DMS153 treated with DMSO at 0.1 percent for 48 hours (cell line): Measurements from ENCODE around the gene ZSWIM1.
"Not testable (repeated sequence)": the region's sequence is repeated elsewhere in the genome, so short reads cannot be mapped to it uniquely, and the experiment has no call there.

Experiments used
- DNase-seq: peaks from one replicate; lab custom pipeline; 2025; ENCODE audit not compliant: unreplicated experiment; lab: John Stamatoyannopoulos, UW

ZSWIM1 gene

GRCh38 chr20:45853484-45853883 is 27.5 kb upstream of the ZSWIM1 start:
- DNase-seq, result no peak

- peak; percentile 98 for DNase-seq
Measured at GRCh38 chr20:45857114-45857881, 23.7 kb upstream of the ZSWIM1 start, which contains the start of the genes ACOT8 and ZSWIM3. Gene ACOT8, minus strand, starts transcription at chr20:45857392. Its CDS starts 77 bp downstream, at chr20:45857315. Gene ZSWIM3, plus strand, starts transcription at chr20:45857614. Its CDS starts 212 bp downstream, at chr20:45857826.

GRCh38 chr20:45857882-45858216 is 23.2 kb upstream of the ZSWIM1 start:
- no peak for DNase-seq

DNA sequence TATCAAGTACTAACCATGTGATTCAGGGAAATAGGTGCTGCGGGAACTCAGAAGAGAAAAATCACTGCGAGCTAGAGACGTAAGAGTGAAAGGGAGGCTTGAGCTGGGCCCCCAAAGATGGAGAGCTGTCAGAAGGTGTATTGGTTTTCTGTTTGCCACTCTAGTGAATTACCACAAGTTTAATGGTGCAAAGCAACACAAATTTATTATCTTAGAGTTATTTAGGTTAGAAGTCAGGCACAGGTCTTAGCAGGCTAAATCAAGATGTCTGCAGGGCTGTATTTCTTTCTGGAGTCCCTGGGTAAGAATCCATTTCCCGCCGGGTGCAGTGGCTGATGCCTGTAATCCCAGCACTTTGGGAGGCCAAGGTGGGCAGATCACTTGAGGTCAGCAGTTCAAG is 21.1 kb upstream of the ZSWIM1 start:
- DNase-seq, result no peak

- DNase-seq, result no peak
Measured at GRCh38 chr20:45860560-45861220, 20.3 kb upstream of the ZSWIM1 start.

- peak; percentile 15 for DNase-seq
Measured at GRCh38 chr20:45861221-45862075, 19.6 kb upstream of the ZSWIM1 start.

GRCh38 chr20:45863543-45864470 is 17.2 kb upstream of the ZSWIM1 start:
- DNase-seq, result peak; percentile 14

DNA sequence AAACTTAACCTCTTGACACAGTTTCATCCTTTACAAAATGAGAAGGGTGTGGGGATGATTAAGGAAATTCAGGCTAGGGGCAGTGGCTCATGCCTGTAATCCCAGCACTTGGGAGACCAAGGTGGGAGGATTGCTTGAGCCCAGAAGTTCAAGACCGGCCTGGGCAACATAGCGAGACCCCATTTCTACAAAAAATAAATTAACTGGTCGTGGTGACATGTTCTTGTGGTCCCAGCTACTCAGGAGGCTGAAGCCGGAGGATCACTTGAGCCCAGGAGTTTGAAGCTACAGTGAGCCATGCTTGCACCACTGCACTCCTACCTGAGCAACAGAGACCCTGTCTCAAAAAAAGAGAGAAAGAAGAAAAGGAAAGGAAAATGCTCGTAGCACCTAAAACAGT is 14.6 kb upstream of the ZSWIM1 start:
- no peak for DNase-seq

GRCh38 chr20:45867136-45867818 is 13.8 kb upstream of the ZSWIM1 start:
- no peak for DNase-seq

DNA sequence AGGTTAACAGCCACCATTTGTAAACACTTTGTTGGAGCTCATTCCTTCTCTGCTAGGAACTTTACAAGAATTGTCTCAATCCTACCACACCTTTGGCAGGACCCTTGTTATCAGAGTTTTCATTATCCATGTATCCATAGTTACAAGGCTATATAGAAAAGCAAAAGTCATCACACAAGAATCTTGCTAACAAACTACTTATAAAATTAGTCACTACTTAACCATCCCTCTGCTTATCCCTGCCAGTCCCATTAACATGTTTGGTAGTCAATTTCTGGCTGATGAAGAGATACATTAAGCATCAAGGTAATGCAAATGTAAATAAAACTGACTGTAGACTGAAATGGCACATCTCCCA is 13.2 kb upstream of the ZSWIM1 start:
- no peak for DNase-seq

- DNase-seq, result no peak
Measured at GRCh38 chr20:45872626-45873025, 8.4 kb upstream of the ZSWIM1 start.

GRCh38 chr20:45873409-45874103 is 7.5 kb upstream of the ZSWIM1 start:
- no peak for DNase-seq

- not testable (repeated sequence) for DNase-seq
Measured at GRCh38 chr20:45874104-45874481, 6.9 kb upstream of the ZSWIM1 start.

- no peak for DNase-seq
Measured at GRCh38 chr20:45874576-45874975, 6.5 kb upstream of the ZSWIM1 start.

GRCh38 chr20:45878076-45878761 is 2.8 kb upstream of the ZSWIM1 start:
- DNase-seq, result no peak

- no peak for DNase-seq
Measured at GRCh38 chr20:45882469-45883099, 1.6 kb downstream of the ZSWIM1 start.

GRCh38 chr20:45883100-45883469 is 2.1 kb downstream of the ZSWIM1 start:
- no peak for DNase-seq

DNA sequence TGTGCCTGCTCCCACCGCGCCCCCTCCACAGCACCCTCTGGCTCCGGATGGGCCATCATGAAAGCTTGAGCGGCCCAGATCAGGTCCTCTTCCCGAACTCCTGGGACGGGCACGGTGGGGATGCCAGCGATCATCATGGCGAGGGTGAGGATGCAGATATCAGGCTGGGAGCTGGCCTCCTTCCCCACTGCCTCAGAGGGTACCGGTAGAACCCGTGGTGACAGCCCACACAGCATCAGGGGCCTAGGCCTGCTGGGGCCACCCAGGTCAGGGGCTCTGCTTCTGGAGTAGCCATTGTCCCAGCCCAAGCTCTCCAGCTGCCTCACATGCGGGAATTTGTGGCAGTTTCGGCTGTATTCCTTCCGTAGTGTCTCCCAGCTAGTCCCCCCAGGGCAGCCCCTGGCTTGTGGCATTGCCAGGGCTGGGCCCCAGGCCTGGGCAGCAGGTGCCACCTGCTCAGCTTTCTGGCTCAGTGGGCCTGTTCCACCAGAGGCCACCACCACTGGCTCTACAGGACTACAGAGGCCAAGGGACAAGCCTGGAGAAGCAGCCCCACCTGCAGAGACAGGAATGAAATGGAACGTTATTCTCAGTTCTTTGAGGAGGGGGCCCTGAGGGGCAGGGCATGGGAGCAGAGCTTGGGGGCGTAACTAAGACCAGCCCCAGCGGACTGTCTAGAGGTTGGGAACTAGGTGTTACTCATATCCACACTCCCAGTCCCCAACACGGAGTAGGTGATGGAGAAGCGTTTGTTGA is 5.7 kb downstream of the ZSWIM1 start:
- no peak for DNase-seq
